ENCODE results near the gene PKNOX1. TPM values are rescaled to one million over a fixed set of nuclear protein-coding genes. Genes with fewer than 3 reads are reported as not detected.
"Not testable (repeated sequence)": the region's sequence is repeated elsewhere in the genome, so short reads cannot be mapped to it uniquely, and the experiment has no call there.

Gene PKNOX1, protein sequence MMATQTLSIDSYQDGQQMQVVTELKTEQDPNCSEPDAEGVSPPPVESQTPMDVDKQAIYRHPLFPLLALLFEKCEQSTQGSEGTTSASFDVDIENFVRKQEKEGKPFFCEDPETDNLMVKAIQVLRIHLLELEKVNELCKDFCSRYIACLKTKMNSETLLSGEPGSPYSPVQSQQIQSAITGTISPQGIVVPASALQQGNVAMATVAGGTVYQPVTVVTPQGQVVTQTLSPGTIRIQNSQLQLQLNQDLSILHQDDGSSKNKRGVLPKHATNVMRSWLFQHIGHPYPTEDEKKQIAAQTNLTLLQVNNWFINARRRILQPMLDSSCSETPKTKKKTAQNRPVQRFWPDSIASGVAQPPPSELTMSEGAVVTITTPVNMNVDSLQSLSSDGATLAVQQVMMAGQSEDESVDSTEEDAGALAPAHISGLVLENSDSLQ
- total RNA-seq (10 to 100 TPM in 3 of 4 donors, 1 to 10 TPM in 1; 9.6 to 19.4 (median 14.0) TPM), polyA plus RNA-seq (1 to 10 TPM; 3.6 to 8.5 (median 8.1) TPM)

GRCh38 chr21:42973991-42974831, at the start of gene PKNOX1:
PKNOX1 (plus strand) TSS chr21:42974562; CDS start chr21:43004382, 29,820 bp downstream.
- no peak for TF ChIP-seq POLR2A (IDR thresholded peaks at IDR 0.05)
- no peak for TF ChIP-seq EP300 (IDR thresholded peaks at IDR 0.05)
- TF ChIP-seq POLR2AphosphoS5 (IDR thresholded peaks at IDR 0.05) = peak; percentile 49 to 85 (median 71)
- no peak for TF ChIP-seq CTCF (IDR thresholded peaks at IDR 0.05)
- no peaks in the 10 kb centered on the region for H3K9me3 ChIP-seq
- H3K36me3 ChIP-seq = peaks cover 0 to 5% (median 0%) of the 10 kb centered on the region in 4 donors
- intact Hi-C loops (cut with DNase I) = no loop called here
- peaks cover 0 to 21% (median 19%) of the 10 kb centered on the region in 4 donors for H3K4me1 ChIP-seq
- WGBS, 2 donors = 0 to 1% methylated on average over 106 of the region's 106 CpGs
- peak within 1 kb of the TSS; percentile 64 to 95 (median 82) for H3K4me3 ChIP-seq
- DNase-seq = peak; percentile 100
- peak within 1 kb of the TSS; percentile 98 to 100 (median 100) for H3K27ac ChIP-seq
- H3K27me3 ChIP-seq = no peaks in the 10 kb centered on the region

- H3K36me3 ChIP-seq = no peaks in the 10 kb centered on the region
- DNase-seq = no peak
- H3K4me3 ChIP-seq = no peak within 1 kb of the TSS
- H3K27me3 ChIP-seq = no peaks in the 10 kb centered on the region
- intact Hi-C loops (cut with DNase I) = no loop called here
- 85 to 92% methylated on average over 29 of the region's 29 CpGs for WGBS, 2 donors
- no peaks in the 10 kb centered on the region for H3K9me3 ChIP-seq
- peaks cover 0 to 14% (median 9%) of the 10 kb centered on the region in 4 donors for H3K4me1 ChIP-seq
- TF ChIP-seq POLR2A (IDR thresholded peaks at IDR 0.05) (no peak), EP300 (IDR thresholded peaks at IDR 0.05) (no peak), POLR2AphosphoS5 (IDR thresholded peaks at IDR 0.05) (no peak), CTCF (IDR thresholded peaks at IDR 0.05) (no peak)
- no peak within 1 kb of the TSS for H3K27ac ChIP-seq
Observed at GRCh38 chr21:42925114-42925926, 49.0 kb upstream of the PKNOX1 start, which contains the start of gene ERVH48-1. ERVH48-1 (minus strand) TSS chr21:42925630; CDS start chr21:42919006, 6,624 bp downstream.

- intact Hi-C loops (cut with DNase I); H3K4me3 ChIP-seq; H3K9me3 ChIP-seq; H3K27me3 ChIP-seq; H3K27ac ChIP-seq; H3K36me3 ChIP-seq: not testable (repeated sequence)
- peak; percentile 18 for DNase-seq
- H3K4me1 ChIP-seq = peaks cover 0 to 14% (median 9%) of the 10 kb centered on the region in 4 donors
- 95% methylated on average over 23 of the region's 23 CpGs for WGBS, 2 donors
Observed at GRCh38 chr21:42927474-42928200, 46.7 kb upstream of the PKNOX1 start.

GRCh38 chr21:42929969-42930368, 44.4 kb upstream of the PKNOX1 start:
- TF ChIP-seq EP300 (IDR thresholded peaks at IDR 0.05) = no peak
- TF ChIP-seq POLR2AphosphoS5 (IDR thresholded peaks at IDR 0.05) = no peak
- TF ChIP-seq POLR2A (IDR thresholded peaks at IDR 0.05) = no peak
- TF ChIP-seq CTCF (IDR thresholded peaks at IDR 0.05) = no peak

More at GRCh38 chr21:42929969-42930368, 44.4 kb upstream of the PKNOX1 start:
- H3K4me1 ChIP-seq = no peaks in the 10 kb centered on the region
- no peaks in the 10 kb centered on the region for H3K36me3 ChIP-seq
- WGBS, 2 donors = 77 to 79% methylated on average over 3 of the region's 3 CpGs
- H3K27me3 ChIP-seq = no peaks in the 10 kb centered on the region
- DNase-seq = no peak
- no peak overlapping the region for H3K4me3 ChIP-seq
- intact Hi-C loops (cut with DNase I) = no loop called here
- H3K9me3 ChIP-seq = no peaks in the 10 kb centered on the region
- no peak overlapping the region for H3K27ac ChIP-seq
